Coronary artery (tissue), 2 donors: ENCODE data around the gene RGMA.

Experiments used
- DNase-seq: peaks from one replicate; pipeline ENCODE4 v3.0.0-alpha.2; 2017; ENCODE audit warnings: low spot score
- H3K27ac ChIP-seq, 2 donors: fragments of 200-600 bp; sonication (generic); one replicate each; pipeline ENCODE4 v1.5.1; 2016 to 2019
- H3K4me3 ChIP-seq: fragments of 200-600 bp; sonication (generic); 2 replicates; pipeline ENCODE4 v1.5.1; 2016; ENCODE audit warnings: mild to moderate bottlenecking, moderate library complexity
- CTCF ChIP-seq: fragments of 200-600 bp; sonication (generic); IDR thresholded peaks from one replicate; pipeline ENCODE4 v1.5.1; 2019; ENCODE audit warnings: antibody characterized with exemption

RGMA gene

GRCh38 chr15:93048426-93048721 lies 40.6 kb downstream of the RGMA start:
- no peak for DNase-seq
- no peak overlapping the region for H3K27ac ChIP-seq
- no peak overlapping the region for H3K4me3 ChIP-seq
- TF ChIP-seq CTCF, result no peak

GRCh38 chr15:93047621-93048425 lies 41.2 kb downstream of the RGMA start:
- TF ChIP-seq CTCF, result no peak
- no peak overlapping the region for H3K4me3 ChIP-seq
- H3K27ac ChIP-seq, result no peak overlapping the region
- DNase-seq, result no peak

GRCh38 chr15:93046721-93047120 lies 42.3 kb downstream of the RGMA start:
- no peak overlapping the region for H3K4me3 ChIP-seq
- TF ChIP-seq CTCF, result no peak
- DNase-seq, result no peak
- no peak overlapping the region for H3K27ac ChIP-seq

- Histone ChIP-seq H3K27ac (no peak overlapping the region), H3K4me3 (no peak overlapping the region)
- TF ChIP-seq CTCF, result no peak
- DNase-seq, result no peak
Measured at GRCh38 chr15:93046120-93046519, 42.9 kb downstream of the RGMA start.

- no peak for DNase-seq
- no peak overlapping the region for H3K4me3 ChIP-seq
- no peak overlapping the region for H3K27ac ChIP-seq
- no peak for TF ChIP-seq CTCF
Measured at GRCh38 chr15:93045191-93045785, 43.7 kb downstream of the RGMA start.

GRCh38 chr15:93044301-93045190 lies 44.5 kb downstream of the RGMA start:
- Histone ChIP-seq H3K4me3 (no peak overlapping the region), H3K27ac (no peak overlapping the region)
- DNase-seq, result no peak
- TF ChIP-seq CTCF, result no peak
